GM12872 (cell line): ENCODE measurements around the gene RDH13.

Experiments used
- TF ChIP-seq, protein P1 (sequence below): IDR thresholded peaks from 3 replicates; pipeline ENCODE4 v1.5.1; 2011; ENCODE audit warnings: low read depth, mild to moderate bottlenecking, low read length, moderate library complexity; ENCODE audit not compliant: insufficient read depth

RDH13 gene

GRCh38 chr19:55070466-55071128 is 7.6 kb upstream of the RDH13 start:
- TF ChIP-seq, protein P1, sequence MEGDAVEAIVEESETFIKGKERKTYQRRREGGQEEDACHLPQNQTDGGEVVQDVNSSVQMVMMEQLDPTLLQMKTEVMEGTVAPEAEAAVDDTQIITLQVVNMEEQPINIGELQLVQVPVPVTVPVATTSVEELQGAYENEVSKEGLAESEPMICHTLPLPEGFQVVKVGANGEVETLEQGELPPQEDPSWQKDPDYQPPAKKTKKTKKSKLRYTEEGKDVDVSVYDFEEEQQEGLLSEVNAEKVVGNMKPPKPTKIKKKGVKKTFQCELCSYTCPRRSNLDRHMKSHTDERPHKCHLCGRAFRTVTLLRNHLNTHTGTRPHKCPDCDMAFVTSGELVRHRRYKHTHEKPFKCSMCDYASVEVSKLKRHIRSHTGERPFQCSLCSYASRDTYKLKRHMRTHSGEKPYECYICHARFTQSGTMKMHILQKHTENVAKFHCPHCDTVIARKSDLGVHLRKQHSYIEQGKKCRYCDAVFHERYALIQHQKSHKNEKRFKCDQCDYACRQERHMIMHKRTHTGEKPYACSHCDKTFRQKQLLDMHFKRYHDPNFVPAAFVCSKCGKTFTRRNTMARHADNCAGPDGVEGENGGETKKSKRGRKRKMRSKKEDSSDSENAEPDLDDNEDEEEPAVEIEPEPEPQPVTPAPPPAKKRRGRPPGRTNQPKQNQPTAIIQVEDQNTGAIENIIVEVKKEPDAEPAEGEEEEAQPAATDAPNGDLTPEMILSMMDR = no peak

DNA sequence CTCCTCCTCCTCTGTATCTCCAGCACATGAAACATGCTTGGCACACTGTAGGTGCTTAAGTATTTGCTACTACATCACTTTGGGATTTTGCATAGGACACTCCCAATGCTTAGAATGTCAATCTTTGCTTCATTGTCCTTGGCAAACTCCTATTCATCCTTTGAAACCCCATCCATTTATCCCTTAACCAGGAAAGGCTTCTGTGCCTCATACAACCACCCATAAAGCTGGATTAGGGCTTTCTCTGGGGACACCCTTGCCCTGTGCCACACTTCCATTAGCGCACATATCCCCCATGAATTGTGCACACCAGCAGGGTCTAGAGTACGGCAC is 6.9 kb upstream of the RDH13 start:
- TF ChIP-seq, protein P1 = no peak

DNA sequence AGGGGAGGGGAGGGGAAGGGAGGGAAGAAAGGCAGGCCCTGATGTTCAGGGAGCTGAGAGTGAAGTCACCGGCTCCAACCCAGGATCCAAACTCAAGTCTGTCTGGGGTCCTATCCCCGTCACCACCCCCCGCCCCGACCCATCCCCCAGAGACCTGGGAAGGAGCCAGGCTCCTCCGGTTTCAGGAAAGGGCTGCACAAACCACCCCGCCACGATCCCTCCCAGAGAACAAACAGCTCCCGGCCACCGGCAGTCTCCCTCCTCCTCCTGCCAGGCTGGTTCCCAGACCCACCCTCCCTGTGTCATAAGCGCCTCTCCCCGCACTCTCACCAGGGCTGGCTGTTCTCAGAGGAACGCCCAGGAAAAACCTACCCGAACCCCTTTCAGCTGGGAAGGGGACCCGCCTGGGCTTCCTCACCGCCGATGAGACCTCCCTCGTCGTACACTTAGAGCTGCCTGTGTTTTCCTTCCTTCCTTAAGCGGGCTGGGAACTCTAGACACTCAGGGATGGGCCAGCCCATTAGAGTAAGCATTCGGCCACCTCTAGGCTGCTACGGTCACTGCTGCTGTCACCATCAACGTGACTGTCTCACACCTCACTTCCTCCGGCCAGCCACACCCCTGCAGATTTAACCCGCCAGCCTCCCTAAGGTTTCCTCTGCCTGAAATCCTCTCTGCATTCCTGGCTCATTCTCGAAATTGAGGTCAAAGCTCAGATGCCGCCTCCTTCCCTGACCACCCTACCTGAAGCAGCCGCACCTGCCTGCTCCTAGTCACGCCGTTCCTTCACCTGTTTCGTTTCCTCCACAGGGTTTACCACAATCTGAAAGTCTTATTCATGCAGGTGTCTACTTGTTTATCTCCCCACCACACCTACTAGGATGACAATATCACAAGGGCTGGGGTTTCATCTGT is 6.3 kb upstream of the RDH13 start:
- TF ChIP-seq, protein P1 = no peak

- TF ChIP-seq, protein P1 = no peak
These were observed 4.9 kb upstream of the RDH13 start for GRCh38 chr19:55067869-55068268.

DNA sequence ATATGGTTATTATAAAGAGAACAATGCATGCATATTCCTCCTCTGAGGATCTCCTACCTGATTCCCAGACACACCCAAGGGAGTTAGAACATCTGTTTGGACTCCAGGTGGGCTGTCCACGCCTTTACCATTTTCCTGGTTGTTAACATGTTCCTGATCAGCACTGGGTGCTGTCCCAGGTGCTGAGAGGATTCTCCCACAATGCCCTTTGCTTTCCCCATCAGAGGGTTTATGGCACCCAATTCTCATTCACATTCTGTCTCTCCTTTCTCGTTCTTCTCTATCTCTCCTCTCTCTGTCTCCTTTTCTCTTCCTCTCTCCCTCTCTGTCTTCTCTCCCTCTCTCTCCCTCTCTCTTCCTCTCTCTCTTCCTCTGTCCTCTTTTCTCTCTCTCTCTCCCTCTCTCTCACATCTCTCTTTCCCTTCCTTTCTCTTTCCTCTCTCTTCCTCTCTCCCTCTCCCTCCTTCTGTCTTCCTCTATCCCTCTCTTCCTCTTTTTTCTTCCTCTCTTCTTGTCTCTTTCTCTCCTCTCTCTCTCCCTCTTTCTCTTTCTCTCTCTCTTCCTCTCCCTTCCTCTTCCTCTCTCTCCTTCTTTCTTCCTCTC is 3.3 kb upstream of the RDH13 start:
- TF ChIP-seq, protein P1 = no peak

DNA sequence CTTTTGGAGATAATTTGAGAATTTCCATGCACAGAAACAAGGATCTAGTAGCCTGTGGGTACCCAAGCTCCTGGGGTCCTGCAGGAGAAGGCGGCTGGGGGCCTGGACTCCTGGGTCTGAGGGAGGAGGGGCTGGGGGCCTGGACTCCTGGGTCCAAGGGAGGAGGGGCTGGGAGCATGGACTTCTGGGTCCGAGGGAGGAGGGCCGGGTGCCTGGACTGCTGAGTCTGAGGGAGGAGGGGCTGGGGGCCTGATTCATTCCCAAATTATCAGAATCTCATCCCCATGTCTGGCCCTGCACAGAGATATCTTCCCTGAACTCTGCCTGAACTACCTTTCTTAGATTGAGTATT is 520 bp upstream of the RDH13 start:
- TF ChIP-seq, protein P1 = no peak

DNA sequence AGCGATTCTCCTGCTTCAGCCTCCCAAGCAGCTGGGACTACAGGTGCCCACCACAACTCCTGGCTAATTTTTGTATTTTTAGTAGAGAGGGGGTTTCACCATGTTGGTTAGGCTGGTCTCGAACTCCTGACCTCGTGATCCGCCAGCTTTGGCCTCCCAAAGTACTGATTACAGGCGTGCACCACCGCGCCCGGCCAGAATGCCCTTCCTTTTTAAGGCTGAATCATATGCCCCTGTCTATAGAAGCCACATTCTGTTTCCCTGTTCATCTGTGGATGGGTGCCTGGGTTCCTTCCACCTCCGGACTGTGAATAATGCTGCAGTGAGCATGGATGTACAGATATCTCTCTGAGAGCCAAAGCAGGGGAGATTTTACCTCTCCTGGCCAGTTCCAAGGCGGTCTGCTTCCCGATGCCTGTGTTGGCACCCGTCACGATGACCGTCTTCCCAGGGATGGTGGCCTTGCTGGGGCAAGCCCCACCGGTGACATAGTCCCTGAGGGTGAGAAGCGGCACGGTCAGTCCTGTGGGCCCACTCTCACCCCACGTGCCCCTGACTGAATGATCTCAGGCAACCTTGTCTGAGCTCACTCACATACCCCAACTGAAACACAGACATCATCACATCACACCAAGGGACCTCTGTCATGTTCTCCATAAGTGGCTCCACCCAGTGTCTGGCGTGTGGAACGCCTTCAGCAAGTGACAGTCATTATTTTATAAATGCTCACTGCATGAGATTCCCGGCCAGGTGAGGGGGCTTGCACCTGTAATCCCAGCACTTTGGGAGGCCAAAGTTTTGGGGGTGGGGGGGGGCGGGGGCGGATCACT is 4.0 kb downstream of the RDH13 start:
- TF ChIP-seq, protein P1 = no peak
